ENCODE measurements around the gene EP300.

- no peak for TF ChIP-seq CTCF (conservative IDR thresholded peaks at IDR 0.05 in 1 of 2, IDR thresholded peaks at IDR 0.05 in 1 of 2; ENCODE audit: low read depth in 1 of 2, low read length in 2 of 2)
- no peak for TF ChIP-seq EZH2 (IDR thresholded peaks at IDR 0.05; ENCODE audit: low read length, missing control alignments)
Measured at GRCh38 chr22:41204992-41205900, 112.9 kb downstream of the EP300 start, which contains the start of gene L3MBTL2.

Measured in fibroblast of lung (primary cell).